Effector CD4-positive, alpha-beta T cell (primary cell): Measurements from ENCODE around the gene THPO.
A peak's percentile ranks its signal among the peaks of the same experiment; 100 is the strongest.

Experiments used
- DNase-seq: peaks from one replicate; pipeline ENCODE4 v3.0.0-alpha.2; 2020

THPO gene

GRCh38 chr3:184384342-184384741 is 6.3 kb upstream of the THPO start:
- no peak for DNase-seq

- no peak for DNase-seq
Observed at GRCh38 chr3:184383033-184383740, 5.2 kb upstream of the THPO start.

- no peak for DNase-seq
Observed at GRCh38 chr3:184382326-184383032, 4.5 kb upstream of the THPO start.

DNA sequence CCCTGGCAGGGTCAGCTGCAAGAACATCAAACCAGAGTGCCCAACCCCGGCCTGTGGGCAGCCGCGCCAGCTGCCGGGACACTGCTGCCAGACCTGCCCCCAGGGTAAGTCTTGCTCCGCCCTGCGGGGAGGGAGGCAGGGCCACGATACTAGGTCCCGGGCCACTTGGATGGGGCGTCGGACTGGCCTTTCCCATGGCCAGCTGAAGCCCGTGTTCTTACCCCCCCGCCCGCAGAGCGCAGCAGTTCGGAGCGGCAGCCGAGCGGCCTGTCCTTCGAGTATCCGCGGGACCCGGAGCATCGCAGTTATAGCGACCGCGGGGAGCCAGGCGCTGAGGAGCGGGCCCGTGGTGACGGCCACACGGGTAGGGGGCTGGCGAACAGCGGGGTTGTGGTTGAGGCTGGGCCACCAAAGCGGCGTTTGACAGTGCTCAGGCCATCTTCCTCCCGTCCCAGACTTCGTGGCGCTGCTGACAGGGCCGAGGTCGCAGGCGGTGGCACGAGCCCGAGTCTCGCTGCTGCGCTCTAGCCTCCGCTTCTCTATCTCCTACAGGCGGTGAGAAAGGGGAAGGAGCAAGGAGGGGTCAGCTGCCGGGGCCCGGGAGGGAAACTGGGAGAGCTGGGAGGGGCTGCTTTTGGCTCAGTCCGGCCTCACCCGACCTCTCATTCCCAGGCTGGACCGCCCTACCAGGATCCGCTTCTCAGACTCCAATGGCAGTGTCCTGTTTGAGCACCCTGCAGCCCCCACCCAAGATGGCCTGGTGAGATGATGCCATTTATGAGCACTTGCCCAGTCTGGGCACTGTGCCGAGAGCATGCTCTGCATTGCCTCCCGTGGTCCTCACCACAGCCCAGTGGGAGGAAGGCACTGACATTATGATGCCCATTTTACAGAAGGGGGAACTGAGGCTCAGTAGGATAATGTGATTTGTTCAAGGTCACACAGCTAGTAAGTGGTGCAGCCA is 3.5 kb upstream of the THPO start:
- DNase-seq, result no peak

- DNase-seq, result no peak
Observed at GRCh38 chr3:184380627-184381260, 2.7 kb upstream of the THPO start.

DNA sequence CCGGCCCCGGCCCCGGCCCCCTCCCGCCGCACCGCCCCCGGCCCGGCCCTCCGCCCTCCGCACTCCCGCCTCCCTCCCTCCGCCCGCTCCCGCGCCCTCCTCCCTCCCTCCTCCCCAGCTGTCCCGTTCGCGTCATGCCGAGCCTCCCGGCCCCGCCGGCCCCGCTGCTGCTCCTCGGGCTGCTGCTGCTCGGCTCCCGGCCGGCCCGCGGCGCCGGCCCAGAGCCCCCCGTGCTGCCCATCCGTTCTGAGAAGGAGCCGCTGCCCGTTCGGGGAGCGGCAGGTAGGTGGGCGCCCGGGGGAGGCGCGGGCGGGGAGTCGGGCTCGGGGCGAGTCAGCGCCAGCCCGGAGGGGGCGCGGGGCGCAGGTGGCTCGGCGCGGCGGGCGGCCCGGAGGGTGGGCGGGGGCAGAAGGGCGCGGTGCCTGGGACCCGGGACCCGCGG is 2.2 kb upstream of the THPO start:
- DNase-seq, result no peak

DNA sequence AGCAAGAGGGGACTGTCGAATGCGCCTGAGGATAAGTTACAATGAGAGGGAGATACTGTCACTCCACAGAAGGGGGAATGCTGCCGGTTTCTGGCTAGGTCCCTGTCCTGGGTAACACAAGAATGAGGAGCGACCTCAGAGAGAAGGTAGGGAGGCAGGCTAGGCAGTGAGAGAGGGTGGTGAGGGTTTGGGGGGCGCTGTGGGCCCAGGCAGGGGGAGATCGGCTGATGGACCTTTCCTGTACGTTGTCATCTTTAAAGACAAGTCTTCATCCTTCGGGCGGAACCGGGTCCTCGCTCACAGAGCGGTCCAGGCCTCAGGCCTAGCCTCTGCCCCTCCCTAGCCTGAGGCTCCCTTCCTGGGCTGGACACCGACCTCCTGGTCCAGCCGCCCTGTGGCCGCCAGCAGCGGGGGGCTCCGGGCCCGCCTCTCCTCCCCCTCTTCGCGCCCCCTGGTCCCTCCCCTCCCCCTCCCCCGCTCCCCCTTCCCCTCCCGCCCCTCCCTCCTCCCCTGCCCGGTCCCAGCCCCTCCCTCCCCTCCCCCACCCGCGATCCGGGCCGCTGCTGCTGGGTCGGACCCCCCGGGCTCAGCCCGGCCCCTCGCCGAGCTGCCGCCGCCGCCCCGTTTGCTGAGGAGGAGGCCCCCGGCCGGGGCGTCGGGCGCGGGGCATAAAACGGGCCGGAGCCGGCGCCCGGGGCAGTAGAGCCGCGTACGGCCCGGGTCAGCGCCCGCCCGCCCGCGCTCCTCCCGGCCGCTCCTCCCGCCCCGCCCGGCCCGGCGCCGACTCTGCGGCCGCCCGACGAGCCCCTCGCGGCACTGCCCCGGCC is 1.6 kb upstream of the THPO start, which contains the start of gene CHRD:
TSS of gene CHRD (plus strand) at position 697 of the 827 bp plus-strand sequence. CDS start 265 bp downstream, outside the sequence.
- no peak for DNase-seq

DNA sequence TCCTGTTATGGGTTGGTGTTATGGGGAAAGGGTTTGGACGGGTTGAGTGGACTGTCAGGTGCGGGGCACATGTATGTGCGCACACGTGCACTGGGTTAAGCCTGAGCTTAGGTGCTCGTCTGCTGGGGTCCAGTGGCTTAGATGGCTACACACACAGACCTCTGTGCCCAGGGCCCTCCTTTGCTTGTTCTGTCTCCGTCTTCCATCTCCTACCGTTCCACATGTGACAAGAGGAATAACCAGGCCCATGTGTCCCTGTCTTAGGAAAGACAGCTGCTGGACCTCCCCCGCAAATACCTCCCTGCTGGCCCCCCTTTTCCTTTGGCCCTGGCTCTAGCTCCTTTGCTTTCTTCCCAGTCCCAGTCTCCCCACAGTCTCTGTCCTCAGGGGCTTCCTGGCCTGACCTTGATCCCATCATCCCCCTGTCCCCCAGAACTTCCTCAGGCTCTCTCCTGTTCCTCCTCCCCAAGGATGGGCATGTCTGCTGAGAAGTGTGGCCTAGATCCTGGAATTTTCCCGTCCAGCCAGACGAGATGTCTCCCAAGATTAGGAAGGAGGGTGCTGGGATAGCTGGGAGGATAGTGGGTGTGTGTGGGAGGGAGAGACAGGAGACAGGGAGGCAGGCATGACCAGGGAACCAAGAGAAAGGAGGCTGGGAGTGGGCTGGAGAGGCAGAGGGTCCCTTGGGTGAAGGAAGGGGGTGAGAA is 797 bp upstream of the THPO start:
- no peak for DNase-seq

GRCh38 chr3:184377374-184377773 is 633 bp downstream of the THPO start:
- no peak for DNase-seq

GRCh38 chr3:184375747-184376461 is 2.1 kb downstream of the THPO start:
- DNase-seq, result no peak

- no peak for DNase-seq
Observed at GRCh38 chr3:184373422-184373821, 4.6 kb downstream of the THPO start.

DNA sequence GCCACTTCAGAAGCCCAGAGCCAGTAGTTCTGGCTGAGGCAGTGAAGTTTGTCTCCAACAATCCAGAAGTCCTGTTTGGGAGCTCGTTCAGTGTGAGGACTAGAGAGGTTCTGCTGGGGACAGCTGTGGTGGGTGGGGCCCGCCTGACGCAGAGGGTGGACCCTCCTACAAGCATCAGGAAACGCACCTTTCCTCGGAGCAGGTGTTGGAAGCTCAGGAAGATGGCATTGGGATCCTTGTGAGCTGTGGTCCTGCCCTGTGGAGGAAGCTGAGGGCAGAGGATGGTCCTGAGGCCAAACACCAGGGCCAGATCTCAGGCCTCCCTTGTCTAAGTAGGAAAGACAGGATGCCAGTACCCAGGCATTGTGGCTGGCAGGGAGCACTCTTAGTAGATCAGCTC is 5.1 kb downstream of the THPO start:
- DNase-seq, result no peak

- no peak for DNase-seq
Observed at GRCh38 chr3:184372296-184372821, 5.6 kb downstream of the THPO start.

GRCh38 chr3:184371570-184372018 is 6.4 kb downstream of the THPO start:
- DNase-seq, result peak; percentile 43

GRCh38 chr3:184368586-184369183 is 9.3 kb downstream of the THPO start:
- no peak for DNase-seq

GRCh38 chr3:184368116-184368515 is 9.9 kb downstream of the THPO start:
- no peak for DNase-seq

GRCh38 chr3:184366619-184367289 is 11.3 kb downstream of the THPO start:
- no peak for DNase-seq

DNA sequence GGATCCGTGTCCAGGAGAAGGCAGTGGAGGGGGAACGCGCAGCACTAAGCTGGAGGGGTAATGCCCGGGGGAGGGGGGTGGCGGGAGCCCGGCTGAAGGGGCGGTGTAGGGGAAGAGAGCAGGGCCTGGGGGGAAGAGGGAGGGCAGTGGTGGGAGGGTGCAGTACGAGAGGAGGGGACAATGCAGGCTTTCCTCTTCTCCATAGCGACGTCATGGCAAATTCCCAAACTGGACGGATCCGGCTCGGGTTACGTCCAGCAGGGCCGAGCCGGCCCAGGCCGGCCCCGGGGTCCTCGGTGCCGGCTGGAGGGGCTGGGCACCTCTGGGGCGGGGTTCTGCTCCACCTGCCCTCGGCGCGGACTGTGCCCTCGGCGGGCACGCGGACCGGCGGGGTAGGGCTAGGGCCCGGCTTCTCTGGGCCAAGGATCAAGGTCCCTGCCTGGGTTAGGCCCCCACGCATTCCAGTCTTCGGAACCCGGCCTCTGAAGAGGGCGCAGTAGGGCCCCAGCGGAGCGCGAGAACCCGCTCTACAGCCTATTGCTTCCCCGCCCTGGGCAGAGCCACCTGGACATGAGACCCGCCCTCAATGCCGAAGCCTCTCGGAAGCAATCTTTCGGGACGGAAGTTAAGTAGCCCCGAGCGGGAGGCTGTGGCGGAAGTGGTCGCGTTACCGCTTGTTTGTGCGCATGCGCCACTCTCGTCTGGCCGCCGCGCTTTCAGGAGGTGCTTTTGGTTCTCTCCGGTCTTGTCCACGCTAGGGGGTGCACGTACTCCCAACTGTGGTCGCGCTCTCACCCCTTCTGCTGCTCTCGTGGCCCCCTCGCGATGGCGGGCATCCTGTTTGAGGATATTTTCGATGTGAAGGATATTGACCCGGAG is 15.1 kb downstream of the THPO start:
- peak; percentile 87 for DNase-seq
